Measurements from ENCODE around the gene SLC49A3. TPM values are rescaled to one million over a fixed set of nuclear protein-coding genes. Genes with fewer than 3 reads are reported as not detected.

SLC49A3 gene
- total RNA-seq, 1 experiment from 2014 or later, result not detected

DNA sequence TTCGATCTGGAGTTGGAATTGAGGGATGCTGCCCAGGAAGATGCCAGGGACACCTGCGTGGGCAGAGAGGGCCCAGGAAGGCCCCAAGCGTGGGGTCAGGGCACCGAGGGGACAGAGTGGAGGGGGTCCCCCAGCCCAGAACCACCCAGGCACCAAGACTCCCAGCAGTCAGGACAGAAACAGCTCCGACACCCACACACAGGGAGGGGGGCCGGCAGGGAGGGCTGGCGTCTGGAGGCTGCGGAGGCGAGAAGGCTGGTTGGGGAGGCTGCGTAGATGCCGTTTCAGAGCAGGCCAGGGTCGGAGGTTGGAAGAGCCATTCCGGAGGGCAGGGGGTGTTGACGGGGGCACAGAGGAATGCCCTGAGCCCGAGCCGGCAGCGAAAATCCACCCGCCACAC, 38.5 kb downstream of the SLC49A3 start:
- DNase-seq (no peak), ATAC-seq (no peak)
- ChIA-PET CTCF (no interaction called here), POLR2A (ENCODE audit: unreplicated experiment) (no interaction called here)
- no peaks in the 10 kb centered on the region for H3F3A ChIP-seq (ENCODE audit: low read length, unreplicated experiment)
- H3K9me3 ChIP-seq (ENCODE audit: low read length), result no peaks in the 10 kb centered on the region
- H3K4me2 ChIP-seq (ENCODE audit: low read length), result no peak overlapping the region
- H2AFZ ChIP-seq (ENCODE audit: low read length), result no peak overlapping the region
- no peak for TF ChIP-seq EZH2phosphoT487 (IDR thresholded peaks at IDR 0.05; ENCODE audit: borderline replicate concordance, low read length)
- TF ChIP-seq CTCF (conservative IDR thresholded peaks at IDR 0.05; ENCODE audit: low read depth, low read length), result no peak
- TF ChIP-seq EZH2 (IDR thresholded peaks at IDR 0.05; ENCODE audit: low read length, unreplicated experiment), result no peak
- no peak overlapping the region for H3K27ac ChIP-seq (ENCODE audit: low read length)
- no peak overlapping the region for H3K9ac ChIP-seq (ENCODE audit: low read length)
- H3K4me3 ChIP-seq (ENCODE audit: low read length), result no peak overlapping the region
- no peaks in the 10 kb centered on the region for H3K79me2 ChIP-seq (ENCODE audit: low read length)
- H3K9me2 ChIP-seq (replicated peaks; ENCODE audit: low read length), result no peaks in the 10 kb centered on the region
- H3K36me3 ChIP-seq (ENCODE audit: low read depth, low read length), result no peaks in the 10 kb centered on the region
- no TSS peak for BruUV-seq (replicated peaks)
- intact Hi-C loops (cut with micrococcal nuclease), result no loop called here
- H4K20me1 ChIP-seq (ENCODE audit: low read length), result no peaks in the 10 kb centered on the region
- H3K4me1 ChIP-seq (ENCODE audit: insufficient read depth, low read length), result no peaks in the 10 kb centered on the region
- H3K27me3 ChIP-seq (ENCODE audit: low read length), result no peaks in the 10 kb centered on the region

DNA sequence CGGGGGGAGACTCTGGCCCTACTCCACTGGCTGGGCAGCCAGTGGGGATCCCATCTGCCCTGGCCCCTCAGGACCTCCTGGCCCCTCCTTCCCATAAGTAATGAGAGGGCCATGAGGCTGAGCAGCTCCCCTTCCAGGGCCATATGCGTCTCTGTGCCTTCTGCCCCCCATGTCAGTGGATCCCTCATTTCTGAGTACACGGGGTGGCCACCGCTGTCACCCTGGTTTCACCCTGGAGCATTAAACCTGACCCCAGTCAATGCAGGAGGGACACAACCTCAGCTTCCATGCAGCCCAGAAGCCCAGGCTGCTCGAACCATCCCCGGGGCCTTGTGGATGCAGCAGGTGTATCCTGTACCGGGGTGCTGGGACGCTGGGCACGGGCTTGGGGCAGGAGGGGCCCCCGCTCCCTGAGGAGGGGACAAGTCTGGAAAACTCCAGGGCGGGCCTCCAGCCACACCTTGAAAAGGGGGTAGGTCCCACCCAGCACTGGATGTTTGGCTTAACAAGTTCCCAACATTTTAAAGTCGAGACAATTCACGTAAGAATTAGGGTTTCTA, 39.1 kb downstream of the SLC49A3 start:
- Histone ChIP-seq H2AFZ (ENCODE audit: low read length) (no peak overlapping the region), H3K4me3 (ENCODE audit: low read length) (no peak overlapping the region), H4K20me1 (ENCODE audit: low read length) (no peaks in the 10 kb centered on the region), H3K4me1 (ENCODE audit: insufficient read depth, low read length) (no peaks in the 10 kb centered on the region), H3K27me3 (ENCODE audit: low read length) (no peaks in the 10 kb centered on the region), H3K79me2 (ENCODE audit: low read length) (no peaks in the 10 kb centered on the region), H3K27ac (ENCODE audit: low read length) (no peak overlapping the region), H3F3A (ENCODE audit: low read length, unreplicated experiment) (no peaks in the 10 kb centered on the region), H3K9me3 (ENCODE audit: low read length) (no peaks in the 10 kb centered on the region), H3K9me2 (replicated peaks; ENCODE audit: low read length) (no peaks in the 10 kb centered on the region), H3K9ac (ENCODE audit: low read length) (no peak overlapping the region), H3K36me3 (ENCODE audit: low read depth, low read length) (no peaks in the 10 kb centered on the region), H3K4me2 (ENCODE audit: low read length) (no peak overlapping the region)
- DNase-seq (no peak), ATAC-seq (no peak)
- intact Hi-C loops (cut with micrococcal nuclease), result no loop called here
- ChIA-PET CTCF (no interaction called here), POLR2A (ENCODE audit: unreplicated experiment) (no interaction called here)
- BruUV-seq (replicated peaks), result no TSS peak
- TF ChIP-seq EZH2phosphoT487 (IDR thresholded peaks at IDR 0.05; ENCODE audit: borderline replicate concordance, low read length) (no peak), CTCF (conservative IDR thresholded peaks at IDR 0.05; ENCODE audit: low read depth, low read length) (no peak), EZH2 (IDR thresholded peaks at IDR 0.05; ENCODE audit: low read length, unreplicated experiment) (no peak)

GRCh38 chr4:649293-649625, 39.7 kb downstream of the SLC49A3 start:
- H3K79me2 ChIP-seq (ENCODE audit: low read length), result no peaks in the 10 kb centered on the region
- ChIA-PET POLR2A (ENCODE audit: unreplicated experiment) (no interaction called here), CTCF (no interaction called here)
- intact Hi-C loops (cut with micrococcal nuclease), result no loop called here
- no TSS peak for BruUV-seq (replicated peaks)
- no peaks in the 10 kb centered on the region for H3K9me3 ChIP-seq (ENCODE audit: low read length)
- H3K4me2 ChIP-seq (ENCODE audit: low read length), result no peak overlapping the region
- no peaks in the 10 kb centered on the region for H4K20me1 ChIP-seq (ENCODE audit: low read length)
- no peak overlapping the region for H2AFZ ChIP-seq (ENCODE audit: low read length)
- no peak overlapping the region for H3K27ac ChIP-seq (ENCODE audit: low read length)
- no peaks in the 10 kb centered on the region for H3F3A ChIP-seq (ENCODE audit: low read length, unreplicated experiment)
- H3K4me1 ChIP-seq (ENCODE audit: insufficient read depth, low read length), result no peaks in the 10 kb centered on the region
- H3K9me2 ChIP-seq (replicated peaks; ENCODE audit: low read length), result no peaks in the 10 kb centered on the region
- H3K9ac ChIP-seq (ENCODE audit: low read length), result no peak overlapping the region
- ATAC-seq (no peak), DNase-seq (no peak)
- H3K27me3 ChIP-seq (ENCODE audit: low read length), result no peaks in the 10 kb centered on the region
- H3K36me3 ChIP-seq (ENCODE audit: low read depth, low read length), result no peaks in the 10 kb centered on the region
- no peak overlapping the region for H3K4me3 ChIP-seq (ENCODE audit: low read length)
- TF ChIP-seq EZH2phosphoT487 (IDR thresholded peaks at IDR 0.05; ENCODE audit: borderline replicate concordance, low read length) (no peak), EZH2 (IDR thresholded peaks at IDR 0.05; ENCODE audit: low read length, unreplicated experiment) (no peak), CTCF (conservative IDR thresholded peaks at IDR 0.05; ENCODE audit: low read depth, low read length) (no peak)
